ENCODE measurements around the gene IST1. TPM values are rescaled to one million over a fixed set of nuclear protein-coding genes. Genes with fewer than 3 reads are reported as not detected.

IST1 gene
- total and polyA plus RNA-seq, 2 experiments from 2014 or later: 144 to 240 TPM

GRCh38 chr16:71945616-71946015 is 50.3 kb downstream of the IST1 start:
- no peaks in the 10 kb centered on the region for H3K27me3 ChIP-seq
- H4K20me1 ChIP-seq (ENCODE audit: insufficient read depth, poor library complexity, severe bottlenecking): no peaks in the 10 kb centered on the region
- H3K9me2 ChIP-seq (replicated peaks; ENCODE audit: insufficient read depth): no peaks in the 10 kb centered on the region
- H3K4me2 ChIP-seq: no peak overlapping the region
- H3K36me3 ChIP-seq (replicated peaks; ENCODE audit: insufficient read depth, low read depth): no peaks in the 10 kb centered on the region
- TF ChIP-seq EZH2phosphoT487 (IDR thresholded peaks at IDR 0.05; ENCODE audit: low read depth, severe bottlenecking, unreplicated experiment): no peak
- TF ChIP-seq, protein P1, sequence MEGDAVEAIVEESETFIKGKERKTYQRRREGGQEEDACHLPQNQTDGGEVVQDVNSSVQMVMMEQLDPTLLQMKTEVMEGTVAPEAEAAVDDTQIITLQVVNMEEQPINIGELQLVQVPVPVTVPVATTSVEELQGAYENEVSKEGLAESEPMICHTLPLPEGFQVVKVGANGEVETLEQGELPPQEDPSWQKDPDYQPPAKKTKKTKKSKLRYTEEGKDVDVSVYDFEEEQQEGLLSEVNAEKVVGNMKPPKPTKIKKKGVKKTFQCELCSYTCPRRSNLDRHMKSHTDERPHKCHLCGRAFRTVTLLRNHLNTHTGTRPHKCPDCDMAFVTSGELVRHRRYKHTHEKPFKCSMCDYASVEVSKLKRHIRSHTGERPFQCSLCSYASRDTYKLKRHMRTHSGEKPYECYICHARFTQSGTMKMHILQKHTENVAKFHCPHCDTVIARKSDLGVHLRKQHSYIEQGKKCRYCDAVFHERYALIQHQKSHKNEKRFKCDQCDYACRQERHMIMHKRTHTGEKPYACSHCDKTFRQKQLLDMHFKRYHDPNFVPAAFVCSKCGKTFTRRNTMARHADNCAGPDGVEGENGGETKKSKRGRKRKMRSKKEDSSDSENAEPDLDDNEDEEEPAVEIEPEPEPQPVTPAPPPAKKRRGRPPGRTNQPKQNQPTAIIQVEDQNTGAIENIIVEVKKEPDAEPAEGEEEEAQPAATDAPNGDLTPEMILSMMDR (IDR thresholded peaks at IDR 0.05; ENCODE audit: poor library complexity): no peak
- TF ChIP-seq EZH2 (IDR thresholded peaks at IDR 0.05; ENCODE audit: borderline replicate concordance): no peak
- no peaks in the 10 kb centered on the region for H3K9me3 ChIP-seq (ENCODE audit: low read depth)
- H3K79me2 ChIP-seq: no peaks in the 10 kb centered on the region
- 76% methylated on average over 6 of the region's 6 CpGs for WGBS (ENCODE audit: low lambda C conversion rate, missing lambda C conversion rate)
- DNase-seq (ENCODE audit: low spot score): no peak
- no peak overlapping the region for H3K4me3 ChIP-seq
- no peaks in the 10 kb centered on the region for H3K4me1 ChIP-seq (ENCODE audit: insufficient read depth)
- H2AFZ ChIP-seq: no peak overlapping the region
- H3K27ac ChIP-seq: no peak overlapping the region

- Histone ChIP-seq H3K79me2 (no peaks in the 10 kb centered on the region), H2AFZ (no peak overlapping the region), H3K4me1 (ENCODE audit: insufficient read depth) (no peaks in the 10 kb centered on the region), H3K4me2 (no peak overlapping the region), H3K9me3 (ENCODE audit: low read depth) (no peaks in the 10 kb centered on the region), H3K27me3 (no peaks in the 10 kb centered on the region), H3K27ac (no peak overlapping the region), H3K9me2 (replicated peaks; ENCODE audit: insufficient read depth) (no peaks in the 10 kb centered on the region), H4K20me1 (ENCODE audit: insufficient read depth, poor library complexity, severe bottlenecking) (no peaks in the 10 kb centered on the region), H3K36me3 (replicated peaks; ENCODE audit: insufficient read depth, low read depth) (no peaks in the 10 kb centered on the region), H3K4me3 (no peak overlapping the region)
- 56% methylated on average over 5 of the region's 5 CpGs for WGBS (ENCODE audit: low lambda C conversion rate, missing lambda C conversion rate)
- no peak for DNase-seq (ENCODE audit: low spot score)
- TF ChIP-seq, protein P1 (IDR thresholded peaks at IDR 0.05; ENCODE audit: poor library complexity): no peak
- TF ChIP-seq EZH2phosphoT487 (IDR thresholded peaks at IDR 0.05; ENCODE audit: low read depth, severe bottlenecking, unreplicated experiment) (no peak), EZH2 (IDR thresholded peaks at IDR 0.05; ENCODE audit: borderline replicate concordance) (no peak)
Observed at GRCh38 chr16:71952825-71953224, 57.5 kb downstream of the IST1 start.

DNA sequence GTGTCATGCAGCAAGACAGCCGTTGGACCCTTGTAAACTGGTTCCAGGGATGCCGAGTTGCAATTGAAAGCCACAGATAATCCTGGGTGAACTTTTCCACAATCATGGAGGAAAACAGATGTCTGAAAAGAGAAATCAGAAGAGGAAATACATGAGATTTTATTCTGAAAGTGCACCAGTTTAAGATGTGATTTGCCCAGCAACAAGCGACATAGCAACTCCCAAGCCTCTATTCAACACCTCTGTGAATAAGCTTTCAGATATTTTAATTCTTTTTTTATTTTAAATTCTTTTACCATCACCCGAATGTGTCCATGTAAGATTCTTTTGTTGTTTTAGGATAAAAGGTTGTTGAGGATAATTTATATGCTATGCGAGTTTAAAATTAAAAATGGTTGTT is 58.8 kb downstream of the IST1 start:
- H3K4me2 ChIP-seq: no peak overlapping the region

More for the DNA sequence above, 58.8 kb downstream of the IST1 start:
- no peaks in the 10 kb centered on the region for H3K9me3 ChIP-seq (ENCODE audit: low read depth)
- H3K4me1 ChIP-seq (ENCODE audit: insufficient read depth): no peaks in the 10 kb centered on the region
- no peaks in the 10 kb centered on the region for H3K79me2 ChIP-seq
- H3K9me2 ChIP-seq (replicated peaks; ENCODE audit: insufficient read depth): no peaks in the 10 kb centered on the region
- H3K27me3 ChIP-seq: no peaks in the 10 kb centered on the region
- no peaks in the 10 kb centered on the region for H3K36me3 ChIP-seq (replicated peaks; ENCODE audit: insufficient read depth, low read depth)
- no peak overlapping the region for H2AFZ ChIP-seq
- 82% methylated on average over 5 of the region's 5 CpGs for WGBS (ENCODE audit: low lambda C conversion rate, missing lambda C conversion rate)
- no peak overlapping the region for H3K27ac ChIP-seq
- H4K20me1 ChIP-seq (ENCODE audit: insufficient read depth, poor library complexity, severe bottlenecking): no peaks in the 10 kb centered on the region
- TF ChIP-seq, protein P1 (IDR thresholded peaks at IDR 0.05; ENCODE audit: poor library complexity): no peak
- TF ChIP-seq EZH2 (IDR thresholded peaks at IDR 0.05; ENCODE audit: borderline replicate concordance) (no peak), EZH2phosphoT487 (IDR thresholded peaks at IDR 0.05; ENCODE audit: low read depth, severe bottlenecking, unreplicated experiment) (no peak)
- no peak overlapping the region for H3K4me3 ChIP-seq
- no peak for DNase-seq (ENCODE audit: low spot score)
